GM12874 (cell line): Measurements from ENCODE around the gene LCLAT1.

Experiments used
- CTCF ChIP-seq: IDR thresholded peaks from 2 replicates; pipeline ENCODE4 v1.5.1; 2011; ENCODE audit warnings: low read depth, mild to moderate bottlenecking, control low read depth, low read length, moderate library complexity; ENCODE audit not compliant: insufficient read depth

The LCLAT1 gene

GRCh38 chr2:30446602-30447148 lies 371 bp upstream of the LCLAT1 start:
- no peak for TF ChIP-seq CTCF

DNA sequence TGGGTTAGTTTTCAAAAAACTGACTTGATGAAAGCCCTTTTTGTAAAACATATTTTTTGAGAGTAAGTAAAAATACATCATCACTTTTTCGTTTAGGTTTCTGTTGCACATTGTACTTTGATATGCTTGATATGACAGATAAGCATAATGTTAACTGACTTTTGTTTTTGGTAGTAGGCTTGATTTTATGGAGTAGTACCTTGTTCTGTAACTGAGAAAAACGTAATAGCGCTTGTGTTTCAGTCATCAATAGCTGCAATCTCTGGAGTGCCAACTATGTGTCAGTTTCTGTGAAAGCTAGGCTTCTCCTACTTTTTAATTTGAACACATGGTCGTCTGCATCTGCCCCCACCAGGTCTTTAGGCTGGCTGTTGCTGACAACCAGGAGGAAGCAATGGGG lies 1.3 kb downstream of the LCLAT1 start:
- no peak for TF ChIP-seq CTCF

- no peak for TF ChIP-seq CTCF
Measured at GRCh38 chr2:30448866-30449265, 1.8 kb downstream of the LCLAT1 start.

GRCh38 chr2:30450025-30450424 lies 3.0 kb downstream of the LCLAT1 start:
- no peak for TF ChIP-seq CTCF

DNA sequence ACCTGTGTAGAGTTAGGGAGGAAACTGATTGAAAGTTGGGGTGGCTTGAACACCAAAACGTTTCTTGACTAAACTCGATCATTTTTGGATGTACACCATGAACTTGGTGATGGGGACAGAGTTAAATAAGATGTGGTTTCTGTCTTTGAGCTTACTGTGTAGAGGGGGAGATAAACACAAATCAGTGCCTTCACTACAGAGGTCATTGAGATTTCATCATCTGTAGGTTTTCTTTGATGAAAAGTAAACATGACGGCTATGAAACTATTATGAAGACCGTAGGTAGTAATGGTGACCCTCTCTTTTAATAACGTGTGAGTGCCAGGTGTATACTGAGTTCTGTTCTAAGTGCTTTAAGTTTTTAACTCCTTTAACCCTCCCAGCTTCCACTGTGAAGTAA lies 6.5 kb downstream of the LCLAT1 start:
- TF ChIP-seq CTCF = no peak

DNA sequence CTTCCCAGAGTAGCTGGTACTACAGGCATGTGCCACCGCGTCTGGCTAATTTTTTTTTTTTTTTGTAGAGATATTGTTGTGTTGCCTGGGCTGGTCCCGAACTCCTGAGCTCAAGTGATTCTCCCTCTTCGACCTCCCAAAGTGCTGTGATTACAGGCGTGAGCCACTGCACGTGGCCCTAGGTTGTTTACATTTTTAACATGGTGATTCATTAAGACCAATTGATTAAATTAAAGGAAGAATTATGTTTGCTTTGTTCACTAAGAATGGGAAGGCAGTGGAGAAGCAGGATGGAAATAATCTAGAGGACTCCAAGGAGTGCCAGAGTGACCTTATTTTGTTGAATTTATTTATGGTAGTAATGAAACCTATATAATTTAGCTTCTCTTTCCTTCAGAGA lies 7.5 kb downstream of the LCLAT1 start:
- TF ChIP-seq CTCF = no peak

DNA sequence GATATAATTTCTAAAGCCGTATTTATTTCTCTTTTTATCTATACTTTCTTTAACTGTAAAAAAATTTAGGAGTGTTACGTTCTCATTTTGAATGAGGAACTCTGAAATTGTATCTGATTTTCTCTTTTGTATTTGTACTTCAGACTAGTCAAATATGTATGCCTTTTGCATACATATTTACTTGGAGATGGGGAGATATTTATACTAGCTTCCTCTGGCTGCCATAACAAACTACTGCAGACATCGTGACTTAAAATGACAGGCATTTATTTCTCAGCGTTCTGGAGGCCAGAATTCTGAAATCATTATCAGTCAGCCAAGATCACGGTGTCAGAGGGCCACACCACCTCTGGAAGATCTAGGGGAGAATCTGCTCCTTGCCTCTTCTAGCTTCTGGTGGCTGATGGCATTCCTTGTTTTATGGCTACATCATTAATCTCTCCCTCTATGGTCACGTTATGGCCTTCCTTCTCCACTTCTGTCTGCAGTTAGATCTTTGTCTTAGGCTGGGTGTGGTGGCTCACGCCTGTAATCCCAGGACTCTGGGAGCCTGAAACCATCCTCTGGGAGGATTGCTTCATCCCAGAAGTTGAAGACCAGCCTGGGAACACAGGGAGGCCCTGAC lies 8.2 kb downstream of the LCLAT1 start:
- no peak for TF ChIP-seq CTCF
